Measurements from ENCODE around the gene SLC51A. TPM values are rescaled to one million over a fixed set of nuclear protein-coding genes. Genes with fewer than 3 reads are reported as not detected.

Gene SLC51A
- total and polyA plus RNA-seq, 2 of the 13 experiments (the other 11 are each of a cell fraction or from before 2014, with no cell fraction given) = 4.3 to 48.8 TPM

DNA sequence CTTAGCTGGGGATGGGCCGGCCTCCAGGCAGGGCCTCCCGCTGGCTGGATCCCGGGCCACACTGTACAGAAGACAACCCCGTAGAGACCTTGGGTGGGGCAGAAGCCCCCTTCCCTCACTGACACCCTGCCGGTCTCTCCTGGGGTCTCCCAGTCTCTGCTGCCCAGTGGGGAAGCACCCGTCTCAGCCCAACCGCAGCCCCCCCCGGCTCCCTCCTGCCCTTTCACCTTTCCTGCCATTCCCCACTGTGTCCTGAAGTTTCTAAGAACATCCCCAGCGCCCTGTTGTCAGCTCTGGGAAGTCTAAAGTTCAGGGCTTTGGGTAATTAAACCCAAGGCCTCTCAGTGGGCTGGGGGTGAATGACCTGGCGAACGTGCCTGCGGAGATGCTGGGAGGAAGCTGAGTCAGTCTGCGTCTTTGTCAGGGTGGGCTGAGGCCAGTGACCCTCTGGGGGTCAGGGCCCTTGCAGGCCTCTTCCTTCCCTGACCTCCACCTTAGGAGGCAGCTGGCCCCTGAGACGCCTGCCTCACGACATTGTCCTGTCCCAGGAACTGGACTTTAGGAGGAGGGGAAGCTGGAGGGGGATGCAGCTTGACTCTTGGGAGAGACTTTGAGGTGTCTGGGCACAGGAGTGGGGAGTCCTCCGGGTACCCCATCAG, 1.4 kb upstream of the SLC51A start (continued):
- TF ChIP-seq, protein P1, sequence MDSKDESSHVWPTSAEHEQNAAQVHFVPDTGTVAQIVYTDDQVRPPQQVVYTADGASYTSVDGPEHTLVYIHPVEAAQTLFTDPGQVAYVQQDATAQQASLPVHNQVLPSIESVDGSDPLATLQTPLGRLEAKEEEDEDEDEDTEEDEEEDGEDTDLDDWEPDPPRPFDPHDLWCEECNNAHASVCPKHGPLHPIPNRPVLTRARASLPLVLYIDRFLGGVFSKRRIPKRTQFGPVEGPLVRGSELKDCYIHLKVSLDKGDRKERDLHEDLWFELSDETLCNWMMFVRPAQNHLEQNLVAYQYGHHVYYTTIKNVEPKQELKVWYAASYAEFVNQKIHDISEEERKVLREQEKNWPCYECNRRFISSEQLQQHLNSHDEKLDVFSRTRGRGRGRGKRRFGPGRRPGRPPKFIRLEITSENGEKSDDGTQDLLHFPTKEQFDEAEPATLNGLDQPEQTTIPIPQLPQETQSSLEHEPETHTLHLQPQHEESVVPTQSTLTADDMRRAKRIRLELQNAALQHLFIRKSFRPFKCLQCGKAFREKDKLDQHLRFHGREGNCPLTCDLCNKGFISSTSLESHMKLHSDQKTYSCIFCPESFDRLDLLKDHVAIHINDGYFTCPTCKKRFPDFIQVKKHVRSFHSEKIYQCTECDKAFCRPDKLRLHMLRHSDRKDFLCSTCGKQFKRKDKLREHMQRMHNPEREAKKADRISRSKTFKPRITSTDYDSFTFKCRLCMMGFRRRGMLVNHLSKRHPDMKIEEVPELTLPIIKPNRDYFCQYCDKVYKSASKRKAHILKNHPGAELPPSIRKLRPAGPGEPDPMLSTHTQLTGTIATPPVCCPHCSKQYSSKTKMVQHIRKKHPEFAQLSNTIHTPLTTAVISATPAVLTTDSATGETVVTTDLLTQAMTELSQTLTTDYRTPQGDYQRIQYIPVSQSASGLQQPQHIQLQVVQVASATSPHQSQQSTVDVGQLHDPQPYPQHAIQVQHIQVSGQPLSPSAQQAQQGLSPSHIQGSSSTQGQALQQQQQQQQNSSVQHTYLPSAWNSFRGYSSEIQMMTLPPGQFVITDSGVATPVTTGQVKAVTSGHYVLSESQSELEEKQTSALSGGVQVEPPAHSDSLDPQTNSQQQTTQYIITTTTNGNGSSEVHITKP (CRISPR knock-in tag; IDR thresholded peaks at IDR 0.05; ENCODE audit: low read depth) = 0 out of 2 replicates have a peak, but pooled peaks have one; percentile 52
- TF ChIP-seq ZNF501 (CRISPR knock-in tag; IDR thresholded peaks at IDR 0.05) = peak; percentile 48
- TF ChIP-seq, protein P2, sequence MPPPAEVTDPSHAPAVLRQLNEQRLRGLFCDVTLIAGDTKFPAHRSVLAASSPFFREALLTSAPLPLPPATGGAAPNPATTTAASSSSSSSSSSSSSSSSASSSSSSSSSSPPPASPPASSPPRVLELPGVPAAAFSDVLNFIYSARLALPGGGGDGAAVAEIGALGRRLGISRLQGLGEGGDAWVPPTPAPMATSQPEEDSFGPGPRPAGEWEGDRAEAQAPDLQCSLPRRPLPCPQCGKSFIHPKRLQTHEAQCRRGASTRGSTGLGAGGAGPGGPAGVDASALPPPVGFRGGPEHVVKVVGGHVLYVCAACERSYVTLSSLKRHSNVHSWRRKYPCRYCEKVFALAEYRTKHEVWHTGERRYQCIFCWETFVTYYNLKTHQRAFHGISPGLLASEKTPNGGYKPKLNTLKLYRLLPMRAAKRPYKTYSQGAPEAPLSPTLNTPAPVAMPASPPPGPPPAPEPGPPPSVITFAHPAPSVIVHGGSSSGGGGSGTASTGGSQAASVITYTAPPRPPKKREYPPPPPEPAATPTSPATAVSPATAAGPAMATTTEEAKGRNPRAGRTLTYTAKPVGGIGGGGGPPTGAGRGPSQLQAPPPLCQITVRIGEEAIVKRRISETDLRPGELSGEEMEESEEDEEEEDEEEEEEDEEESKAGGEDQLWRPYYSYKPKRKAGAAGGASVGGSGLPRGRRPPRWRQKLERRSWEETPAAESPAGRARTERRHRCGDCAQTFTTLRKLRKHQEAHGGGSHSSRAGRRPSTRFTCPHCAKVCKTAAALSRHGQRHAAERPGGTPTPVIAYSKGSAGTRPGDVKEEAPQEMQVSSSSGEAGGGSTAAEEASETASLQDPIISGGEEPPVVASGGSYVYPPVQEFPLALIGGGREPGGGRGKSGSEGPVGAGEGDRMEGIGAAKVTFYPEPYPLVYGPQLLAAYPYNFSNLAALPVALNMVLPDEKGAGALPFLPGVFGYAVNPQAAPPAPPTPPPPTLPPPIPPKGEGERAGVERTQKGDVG (CRISPR knock-in tag; IDR thresholded peaks at IDR 0.05; ENCODE audit: borderline replicate concordance) = no peak
- TF ChIP-seq ZBTB25 (CRISPR knock-in tag; IDR thresholded peaks at IDR 0.05) = peak; percentile 76
- peak; percentile 96 for TF ChIP-seq HDAC2 (CRISPR knock-in tag; IDR thresholded peaks at IDR 0.05)
- TF ChIP-seq ZNF512B (CRISPR knock-in tag; IDR thresholded peaks at IDR 0.05; ENCODE audit: borderline replicate concordance) = peak; percentile 69; the same call in 1 of the 2 replicates
- 0 out of 2 replicates have a peak, but pooled peaks have one; percentile 57 for TF ChIP-seq ARHGAP35 (CRISPR knock-in tag; IDR thresholded peaks at IDR 0.05; ENCODE audit: borderline replicate concordance)
- TF ChIP-seq HMG20A (CRISPR knock-in tag; IDR thresholded peaks at IDR 0.05; ENCODE audit: borderline replicate concordance) = peak; percentile 92; the same call in 1 of the 2 replicates
